HCT116 (cell line): ENCODE measurements around the gene ANO10.

Experiments used
- CEBPB ChIP-seq: IDR thresholded peaks from 2 replicates; pipeline ENCODE4 v1.6.1; 2012; ENCODE audit warnings: low read depth
- EGR1 ChIP-seq: IDR thresholded peaks from 2 replicates; pipeline ENCODE4 v1.6.1; 2012; ENCODE audit warnings: low read depth
- EZH2 ChIP-seq: fragments of 200-600 bp; sonication (generic); IDR thresholded peaks from 2 replicates; pipeline ENCODE4 v1.6.1; 2017; ENCODE audit warnings: antibody characterized with exemption, mixed run types
- EZH2phosphoT487 ChIP-seq: fragments of 200-600 bp; IDR thresholded peaks from 2 replicates; pipeline ENCODE4 v1.6.1; 2018; ENCODE audit warnings: antibody characterized with exemption, borderline replicate concordance
- JUND ChIP-seq: IDR thresholded peaks from 2 replicates; pipeline ENCODE4 v1.6.1; 2012
- MAX ChIP-seq: IDR thresholded peaks from 2 replicates; pipeline ENCODE4 v1.6.1; 2012
- POLR2A ChIP-seq: IDR thresholded peaks from 2 replicates; pipeline ENCODE4 v1.7.0; 2011; ENCODE audit warnings: borderline replicate concordance; ENCODE audit not compliant: insufficient read depth, insufficient read length; ENCODE audit errors: extremely low read depth
- POLR2AphosphoS5 ChIP-seq: IDR thresholded peaks from 2 replicates; pipeline ENCODE4 v1.6.1; 2011; ENCODE audit warnings: mild to moderate bottlenecking, low read depth, low read length, moderate library complexity
- YY1 ChIP-seq: IDR thresholded peaks from 2 replicates; pipeline ENCODE4 v1.6.1; 2011; ENCODE audit warnings: low read length, low read depth, moderate library complexity, mild to moderate bottlenecking; ENCODE audit not compliant: insufficient replicate concordance; ENCODE audit errors: extremely low read depth
- ZFX ChIP-seq: fragments of 450-650 bp; IDR thresholded peaks from 2 replicates; pipeline ENCODE4 v1.6.1; 2017
- TF ChIP-seq, protein P1 (sequence below): IDR thresholded peaks from 2 replicates; pipeline ENCODE4 v1.6.1; 2012; ENCODE audit warnings: low read depth
- TF ChIP-seq, protein P2 (sequence below), 3 experiments: fragments of 200-600 bp in 1 of 3; sonication (generic) in 1 of 3; IDR thresholded peaks in 2 of 3; conservative IDR thresholded peaks in 1 of 3; 2 replicates each; pipeline ENCODE4 v1.5.1; 2012 to 2017; ENCODE audit warnings: low read depth in 2 of 3, low read length in 2 of 3, antibody characterized with exemption in 1 of 3, borderline replicate concordance in 1 of 3, control low read depth in 1 of 3, mild to moderate bottlenecking in 1 of 3, mixed read lengths in 1 of 3, mixed run types in 1 of 3, moderate library complexity in 1 of 3; ENCODE audit not compliant: insufficient read depth in 1 of 3

GRCh38 chr3:43326891-43327581 is 294.8 kb downstream of the ANO10 start:
- TF ChIP-seq ZFX (no peak), MAX (no peak), POLR2A (no peak), POLR2AphosphoS5 (no peak), EZH2phosphoT487 (no peak), EGR1 (no peak), EZH2 (no peak), JUND (no peak), CEBPB (no peak), YY1 (no peak)
- TF ChIP-seq, protein P1, sequence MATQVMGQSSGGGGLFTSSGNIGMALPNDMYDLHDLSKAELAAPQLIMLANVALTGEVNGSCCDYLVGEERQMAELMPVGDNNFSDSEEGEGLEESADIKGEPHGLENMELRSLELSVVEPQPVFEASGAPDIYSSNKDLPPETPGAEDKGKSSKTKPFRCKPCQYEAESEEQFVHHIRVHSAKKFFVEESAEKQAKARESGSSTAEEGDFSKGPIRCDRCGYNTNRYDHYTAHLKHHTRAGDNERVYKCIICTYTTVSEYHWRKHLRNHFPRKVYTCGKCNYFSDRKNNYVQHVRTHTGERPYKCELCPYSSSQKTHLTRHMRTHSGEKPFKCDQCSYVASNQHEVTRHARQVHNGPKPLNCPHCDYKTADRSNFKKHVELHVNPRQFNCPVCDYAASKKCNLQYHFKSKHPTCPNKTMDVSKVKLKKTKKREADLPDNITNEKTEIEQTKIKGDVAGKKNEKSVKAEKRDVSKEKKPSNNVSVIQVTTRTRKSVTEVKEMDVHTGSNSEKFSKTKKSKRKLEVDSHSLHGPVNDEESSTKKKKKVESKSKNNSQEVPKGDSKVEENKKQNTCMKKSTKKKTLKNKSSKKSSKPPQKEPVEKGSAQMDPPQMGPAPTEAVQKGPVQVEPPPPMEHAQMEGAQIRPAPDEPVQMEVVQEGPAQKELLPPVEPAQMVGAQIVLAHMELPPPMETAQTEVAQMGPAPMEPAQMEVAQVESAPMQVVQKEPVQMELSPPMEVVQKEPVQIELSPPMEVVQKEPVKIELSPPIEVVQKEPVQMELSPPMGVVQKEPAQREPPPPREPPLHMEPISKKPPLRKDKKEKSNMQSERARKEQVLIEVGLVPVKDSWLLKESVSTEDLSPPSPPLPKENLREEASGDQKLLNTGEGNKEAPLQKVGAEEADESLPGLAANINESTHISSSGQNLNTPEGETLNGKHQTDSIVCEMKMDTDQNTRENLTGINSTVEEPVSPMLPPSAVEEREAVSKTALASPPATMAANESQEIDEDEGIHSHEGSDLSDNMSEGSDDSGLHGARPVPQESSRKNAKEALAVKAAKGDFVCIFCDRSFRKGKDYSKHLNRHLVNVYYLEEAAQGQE: no peak
- TF ChIP-seq, protein P2, sequence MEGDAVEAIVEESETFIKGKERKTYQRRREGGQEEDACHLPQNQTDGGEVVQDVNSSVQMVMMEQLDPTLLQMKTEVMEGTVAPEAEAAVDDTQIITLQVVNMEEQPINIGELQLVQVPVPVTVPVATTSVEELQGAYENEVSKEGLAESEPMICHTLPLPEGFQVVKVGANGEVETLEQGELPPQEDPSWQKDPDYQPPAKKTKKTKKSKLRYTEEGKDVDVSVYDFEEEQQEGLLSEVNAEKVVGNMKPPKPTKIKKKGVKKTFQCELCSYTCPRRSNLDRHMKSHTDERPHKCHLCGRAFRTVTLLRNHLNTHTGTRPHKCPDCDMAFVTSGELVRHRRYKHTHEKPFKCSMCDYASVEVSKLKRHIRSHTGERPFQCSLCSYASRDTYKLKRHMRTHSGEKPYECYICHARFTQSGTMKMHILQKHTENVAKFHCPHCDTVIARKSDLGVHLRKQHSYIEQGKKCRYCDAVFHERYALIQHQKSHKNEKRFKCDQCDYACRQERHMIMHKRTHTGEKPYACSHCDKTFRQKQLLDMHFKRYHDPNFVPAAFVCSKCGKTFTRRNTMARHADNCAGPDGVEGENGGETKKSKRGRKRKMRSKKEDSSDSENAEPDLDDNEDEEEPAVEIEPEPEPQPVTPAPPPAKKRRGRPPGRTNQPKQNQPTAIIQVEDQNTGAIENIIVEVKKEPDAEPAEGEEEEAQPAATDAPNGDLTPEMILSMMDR (IDR thresholded peaks at IDR 0.05 in 2 of 3, conservative IDR thresholded peaks at IDR 0.05 in 1 of 3; ENCODE audit: borderline replicate concordance in 1 of 3, insufficient read depth in 1 of 3, low read depth in 2 of 3, low read length in 2 of 3): no peak
